Breast epithelium (tissue), 4 donors: ENCODE measurements around the gene GAS7. TPM values are rescaled to one million over a fixed set of nuclear protein-coding genes. Genes with fewer than 3 reads are reported as not detected.
A peak's percentile ranks its signal among the peaks of the same experiment; 100 is the strongest.

Source experiments
- DNase-seq, 2 donors: peaks; one replicate each; pipeline ENCODE4 v3.0.0-alpha.2; 2019; ENCODE audit warnings: low spot score in 2 of 2
- H3K27ac ChIP-seq, 2 donors: fragments of 200-600 bp; sonication (generic) in 1 of 2; one replicate each; pipeline ENCODE4 v1.5.1; 2016 to 2019; ENCODE audit warnings: mild to moderate bottlenecking in 1 of 2
- H3K27me3 ChIP-seq, 2 donors: fragments of 200-600 bp; sonication (generic) in 1 of 2; one replicate each; pipeline versions ENCODE4 v1.5.1 to v1.6.0; 2017 to 2019; ENCODE audit warnings: control low read depth in 1 of 2, mild to moderate bottlenecking in 1 of 2
- H3K36me3 ChIP-seq: fragments of 200-600 bp; one replicate; pipeline ENCODE4 v1.5.1; 2019
- H3K4me1 ChIP-seq, 2 donors: fragments of 200-600 bp; sonication (generic); one replicate each; pipeline ENCODE4 v1.5.1; 2016 to 2019; ENCODE audit warnings: control low read depth in 1 of 2
- H3K4me3 ChIP-seq, 3 donors: fragments of 200-600 bp; sonication (generic); 1 replicate in 2 of 3; 2 replicates in 1 of 3; pipeline ENCODE4 v1.5.1; 2016 to 2019; ENCODE audit warnings: mild to moderate bottlenecking in 3 of 3, moderate library complexity in 2 of 3
- H3K9me3 ChIP-seq, 2 donors: fragments of 200-600 bp; sonication (generic) in 1 of 2; one replicate each; pipeline ENCODE4 v1.5.1; 2016 to 2019; ENCODE audit warnings: control low read depth in 1 of 2
- POLR2A ChIP-seq: fragments of 450-650 bp; IDR thresholded peaks from one replicate; pipeline ENCODE4 v1.6.1; 2016; ENCODE audit warnings: antibody characterized with exemption, mild to moderate bottlenecking, moderate library complexity
- POLR2AphosphoS5 ChIP-seq, 3 donors: sonication (generic); formaldehyde crosslinking; IDR thresholded peaks; one replicate each; pipeline ENCODE4 v1.6.1; 2017; ENCODE audit warnings: antibody characterized with exemption in 3 of 3
- intact Hi-C: fragments of 100-400 bp; cut with DNase I; formaldehyde crosslinking; loops from one replicate; pipeline ENCODE4 v1.15.1; 2023; ENCODE audit warnings: low total_unique reads
- total RNA-seq, 3 donors: library from RNA; depleted of rRNA; stranded (reverse); fragments of >200 nt; gene quantifications; one replicate each; pipeline ENCODE4 v1.1.0, GENCODE V29; 2016
- TF ChIP-seq, protein P1 (sequence below), 3 donors: fragments of 450-650 bp; IDR thresholded peaks; one replicate each; pipeline ENCODE4 v1.5.1; 2016 to 2017; ENCODE audit warnings: antibody characterized with exemption in 3 of 3, mild to moderate bottlenecking in 3 of 3, moderate library complexity in 3 of 3

GAS7 gene
- total RNA-seq, 3 donors from 2014 or later = 21.8 to 62.2 (median 33.4) TPM

DNA sequence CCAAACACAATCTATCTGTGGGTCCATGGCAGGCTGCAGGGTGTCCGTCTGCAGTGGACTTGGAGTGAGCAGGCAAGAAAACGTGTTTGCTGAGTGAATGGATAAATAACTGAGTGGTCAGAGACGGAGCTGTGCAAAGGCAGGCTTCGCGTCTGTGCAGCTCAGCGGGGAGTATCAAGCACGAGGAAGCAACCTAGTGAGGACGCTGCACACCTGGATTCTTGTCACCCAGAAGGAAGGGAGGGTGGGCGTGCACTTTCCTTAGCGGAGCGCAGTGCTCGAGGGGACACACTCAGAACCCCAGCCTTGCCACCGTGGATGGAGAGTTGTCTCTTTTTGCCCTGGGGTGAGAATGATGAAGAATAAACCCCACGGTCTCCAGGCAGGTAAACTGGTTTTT is 291.8 kb downstream of the GAS7 start:
- Histone ChIP-seq H3K27ac (no peak overlapping the region), H3K36me3 (no peaks in the 10 kb centered on the region), H3K4me3 (no peak overlapping the region), H3K27me3 (no peaks in the 10 kb centered on the region), H3K4me1 (no peaks in the 10 kb centered on the region), H3K9me3 (no peaks in the 10 kb centered on the region)
- DNase-seq = no peak
- TF ChIP-seq, protein P1, sequence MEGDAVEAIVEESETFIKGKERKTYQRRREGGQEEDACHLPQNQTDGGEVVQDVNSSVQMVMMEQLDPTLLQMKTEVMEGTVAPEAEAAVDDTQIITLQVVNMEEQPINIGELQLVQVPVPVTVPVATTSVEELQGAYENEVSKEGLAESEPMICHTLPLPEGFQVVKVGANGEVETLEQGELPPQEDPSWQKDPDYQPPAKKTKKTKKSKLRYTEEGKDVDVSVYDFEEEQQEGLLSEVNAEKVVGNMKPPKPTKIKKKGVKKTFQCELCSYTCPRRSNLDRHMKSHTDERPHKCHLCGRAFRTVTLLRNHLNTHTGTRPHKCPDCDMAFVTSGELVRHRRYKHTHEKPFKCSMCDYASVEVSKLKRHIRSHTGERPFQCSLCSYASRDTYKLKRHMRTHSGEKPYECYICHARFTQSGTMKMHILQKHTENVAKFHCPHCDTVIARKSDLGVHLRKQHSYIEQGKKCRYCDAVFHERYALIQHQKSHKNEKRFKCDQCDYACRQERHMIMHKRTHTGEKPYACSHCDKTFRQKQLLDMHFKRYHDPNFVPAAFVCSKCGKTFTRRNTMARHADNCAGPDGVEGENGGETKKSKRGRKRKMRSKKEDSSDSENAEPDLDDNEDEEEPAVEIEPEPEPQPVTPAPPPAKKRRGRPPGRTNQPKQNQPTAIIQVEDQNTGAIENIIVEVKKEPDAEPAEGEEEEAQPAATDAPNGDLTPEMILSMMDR (IDR thresholded peaks at IDR 0.05) = no peak
- TF ChIP-seq POLR2AphosphoS5 (IDR thresholded peaks at IDR 0.05) (no peak), POLR2A (no peak)
- intact Hi-C loops = no loop called here

DNA sequence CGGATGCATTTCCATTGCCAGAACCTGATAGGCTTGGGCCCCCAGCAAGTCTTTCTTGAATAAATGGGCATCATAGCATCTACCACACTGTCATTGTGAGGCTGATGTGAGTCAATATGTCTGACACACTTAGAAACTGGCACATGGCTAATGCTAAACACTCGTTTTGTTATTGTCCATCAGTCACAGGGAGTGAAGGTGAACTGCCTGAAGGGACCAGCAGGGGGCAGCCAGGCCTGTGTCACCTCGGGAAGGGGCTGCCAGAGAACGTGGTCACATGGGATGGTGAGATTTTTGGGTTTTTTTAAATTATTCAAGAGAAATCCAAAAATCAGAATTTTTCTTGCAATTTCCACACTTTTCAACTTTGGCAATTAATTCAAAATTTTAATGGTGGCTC is 292.5 kb downstream of the GAS7 start:
- intact Hi-C loops = no loop called here
- Histone ChIP-seq H3K27me3 (no peaks in the 10 kb centered on the region), H3K27ac (no peak overlapping the region), H3K9me3 (no peaks in the 10 kb centered on the region), H3K4me3 (no peak overlapping the region), H3K36me3 (no peaks in the 10 kb centered on the region), H3K4me1 (no peaks in the 10 kb centered on the region)
- no peak for DNase-seq
- TF ChIP-seq POLR2AphosphoS5 (IDR thresholded peaks at IDR 0.05) = no peak
- TF ChIP-seq, protein P1 (IDR thresholded peaks at IDR 0.05) = peak in 1 of 3 donors; percentile 28

DNA sequence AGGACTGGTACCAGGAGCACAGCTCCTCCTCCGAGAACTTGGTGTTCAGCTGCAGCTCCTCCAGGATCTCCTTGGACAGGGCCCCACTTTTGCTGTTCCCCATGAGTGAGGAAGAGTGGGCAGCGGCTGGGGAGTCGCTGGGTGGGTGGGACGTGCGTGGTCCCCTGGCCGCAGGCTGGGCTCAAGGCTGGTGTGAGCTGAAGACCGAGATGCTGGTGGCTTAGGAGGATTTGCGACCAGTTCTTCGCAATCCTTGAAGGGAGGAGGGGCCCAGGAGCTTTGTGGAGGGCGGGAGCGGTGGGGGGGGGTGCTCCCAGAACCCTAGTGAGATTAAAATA is 293.4 kb downstream of the GAS7 start, which contains the start of gene RCVRN:
Gene RCVRN (minus strand): TSS at position 194 of the 338 bp plus-strand sequence. CDS start 91 bp downstream, at position 103.
- TF ChIP-seq, protein P1 (IDR thresholded peaks at IDR 0.05) = no peak
- no peak for TF ChIP-seq POLR2A
- TF ChIP-seq POLR2AphosphoS5 (IDR thresholded peaks at IDR 0.05) = no peak

DNA sequence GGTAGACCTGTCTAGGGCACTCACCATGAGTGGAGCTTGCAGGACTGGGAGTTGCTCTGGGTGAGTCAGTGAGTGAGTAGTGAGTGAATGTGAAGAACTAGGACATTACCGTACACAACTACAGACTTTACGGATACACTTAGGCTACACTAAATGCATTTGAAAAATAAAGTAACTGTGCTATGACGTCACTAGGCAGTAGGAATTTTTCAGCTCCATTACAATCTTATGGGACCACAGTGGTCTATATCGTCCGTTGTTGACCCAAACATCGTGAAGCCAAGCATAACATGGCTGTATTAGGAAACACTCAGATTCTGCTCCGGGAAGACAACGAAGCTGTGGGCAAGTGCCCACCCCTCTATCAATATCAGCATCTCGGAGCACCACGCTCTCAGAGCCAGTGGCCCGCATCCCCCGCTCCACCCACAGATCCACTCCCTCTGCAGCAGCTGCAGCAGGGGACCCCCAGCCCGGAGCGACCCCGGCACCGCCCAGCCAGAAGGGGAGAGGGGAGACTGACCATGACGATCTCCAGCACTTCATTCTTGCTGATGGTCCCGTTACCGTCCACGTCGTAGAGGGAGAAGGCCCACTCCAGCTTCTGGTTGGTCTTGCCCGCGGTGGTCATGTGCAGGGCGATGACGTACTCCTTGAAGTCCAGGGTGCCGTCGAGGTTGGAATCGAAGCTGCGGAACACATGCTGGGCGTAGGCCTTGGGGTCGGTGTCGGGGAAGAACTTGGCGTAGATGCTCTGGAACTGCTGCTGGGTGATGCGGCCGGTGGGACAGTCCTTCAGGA is 293.9 kb downstream of the GAS7 start:
- no peaks in the 10 kb centered on the region for H3K9me3 ChIP-seq
- H3K4me1 ChIP-seq = no peaks in the 10 kb centered on the region
- DNase-seq = peak in 1 of 2 donors; percentile 49
- no peaks in the 10 kb centered on the region for H3K27me3 ChIP-seq
- no peaks in the 10 kb centered on the region for H3K36me3 ChIP-seq
- no peak overlapping the region for H3K4me3 ChIP-seq
- TF ChIP-seq POLR2A = no peak
- TF ChIP-seq, protein P1 (IDR thresholded peaks at IDR 0.05) = no peak
- TF ChIP-seq POLR2AphosphoS5 (IDR thresholded peaks at IDR 0.05) = no peak
- no peak overlapping the region for H3K27ac ChIP-seq
- intact Hi-C loops = no loop called here

More for the DNA sequence above, 293.4 kb downstream of the GAS7 start, which contains the start of gene RCVRN:
- DNase-seq = no peak
- no peak within 1 kb of the TSS for H3K27ac ChIP-seq
- H3K4me1 ChIP-seq = no peaks in the 10 kb centered on the region
- H3K4me3 ChIP-seq = no peak within 1 kb of the TSS
- H3K36me3 ChIP-seq = no peaks in the 10 kb centered on the region
- H3K27me3 ChIP-seq = no peaks in the 10 kb centered on the region
- H3K9me3 ChIP-seq = no peaks in the 10 kb centered on the region
- intact Hi-C loops = no loop called here

DNA sequence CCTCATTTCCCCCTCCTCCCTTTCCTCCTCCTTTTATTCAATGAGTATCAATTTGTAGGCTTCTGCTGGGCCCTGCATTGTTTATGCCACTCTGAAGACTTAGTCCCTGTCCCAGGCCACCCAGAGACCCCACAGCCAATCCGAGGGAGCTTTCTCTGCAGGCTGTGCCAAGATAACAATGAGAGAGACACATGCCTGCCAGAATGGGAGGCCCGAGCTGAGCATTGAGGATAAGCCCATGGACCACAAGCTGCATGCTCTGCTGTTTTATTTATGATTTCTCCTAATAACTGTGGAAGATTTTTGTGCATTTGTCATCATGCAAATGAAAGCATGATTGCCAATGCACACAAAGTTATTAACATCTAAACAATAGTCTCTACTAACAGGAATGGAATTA is 296.3 kb downstream of the GAS7 start:
- intact Hi-C loops = no loop called here
- no peak overlapping the region for H3K4me3 ChIP-seq
- no peaks in the 10 kb centered on the region for H3K9me3 ChIP-seq
- no peaks in the 10 kb centered on the region for H3K27me3 ChIP-seq
- H3K27ac ChIP-seq = peak overlapping the region in 1 of 2 donors; percentile 88
- H3K36me3 ChIP-seq = no peaks in the 10 kb centered on the region
- DNase-seq = no peak
- H3K4me1 ChIP-seq = no peaks in the 10 kb centered on the region
- no peak for TF ChIP-seq POLR2A
- TF ChIP-seq, protein P1 (IDR thresholded peaks at IDR 0.05) = no peak
